ENCODE results near the gene AJAP1. TPM values are rescaled to one million over a fixed set of nuclear protein-coding genes. Genes with fewer than 3 reads are reported as not detected.

Gene AJAP1
- polyA plus RNA-seq, 3 donors, result 0.90 to 1.7 (median 1.2) TPM

DNA sequence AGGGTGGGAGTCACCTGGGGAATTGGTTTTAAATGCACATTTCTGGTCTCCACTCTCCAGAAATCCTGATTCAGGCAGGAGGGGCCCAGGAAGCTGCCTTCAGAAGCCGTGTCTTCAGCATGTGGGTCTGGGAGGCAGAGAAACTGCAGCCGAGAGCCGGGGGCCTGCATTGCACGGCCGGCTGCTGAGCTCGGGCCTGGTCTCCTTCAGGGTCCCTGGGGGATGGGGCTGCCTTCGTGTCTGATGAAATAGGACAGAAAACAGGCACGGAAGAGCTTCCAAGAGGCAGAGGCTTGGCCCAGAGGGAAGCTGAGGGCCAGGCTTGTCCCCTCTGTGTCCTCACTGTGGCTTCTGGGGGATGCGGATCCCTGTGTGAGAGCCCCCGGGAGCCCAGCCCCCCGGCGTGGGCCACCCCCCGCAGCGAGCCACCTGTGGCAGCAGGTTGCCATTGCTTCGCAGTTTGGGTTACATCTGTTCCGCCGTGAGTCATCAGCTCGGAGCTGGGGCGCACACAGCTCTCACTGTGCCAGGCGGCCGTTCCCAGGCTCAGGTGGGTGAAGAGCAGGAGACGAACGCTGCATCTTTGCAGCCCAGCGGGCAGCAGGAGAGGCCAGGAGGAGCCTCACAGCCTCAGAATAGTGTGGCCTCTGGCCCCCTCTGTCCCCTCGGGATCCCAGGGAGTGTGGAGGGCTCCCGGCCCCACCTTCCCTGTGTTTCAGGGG is 72.4 kb downstream of the AJAP1 start:
- no peak for DNase-seq (ENCODE audit: low read depth in 3 of 3, low spot score in 2 of 3)

DNA sequence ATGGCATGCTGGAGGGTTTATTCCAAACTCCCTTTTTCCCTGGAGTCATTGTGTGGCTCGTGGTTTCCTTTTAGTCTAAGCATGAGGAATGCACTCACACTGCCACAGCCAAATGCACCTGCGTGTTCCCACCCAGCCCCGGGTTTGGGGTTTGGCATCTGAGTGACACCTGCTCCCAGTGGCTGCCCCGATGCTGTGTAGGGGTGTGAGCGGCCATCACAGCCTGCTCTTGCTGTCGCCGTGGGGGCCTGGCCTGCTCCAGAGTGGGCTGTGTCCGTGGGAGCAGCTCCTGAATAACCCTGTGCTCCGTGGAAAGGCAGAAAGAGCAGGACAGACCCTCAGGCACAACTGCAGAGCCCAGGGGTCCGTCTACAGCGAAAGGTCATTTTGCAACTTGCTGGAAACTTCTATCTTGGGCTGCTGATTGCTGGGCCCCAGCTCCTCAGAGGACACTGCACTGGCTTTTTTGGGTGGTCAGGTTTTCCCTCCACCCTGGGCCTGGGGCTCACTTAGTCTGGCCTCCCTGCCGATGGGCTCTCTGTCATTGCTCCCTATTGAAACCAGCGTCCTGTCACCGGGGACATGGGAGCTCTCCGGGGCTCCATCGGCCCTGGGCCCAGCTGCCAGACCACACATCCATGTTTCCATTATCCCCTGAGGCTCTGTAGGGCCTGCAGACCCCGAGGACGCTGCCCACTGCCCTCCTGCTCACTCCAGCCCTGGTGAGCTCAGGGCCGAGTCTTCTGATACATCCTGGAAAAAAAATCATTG is 74.1 kb downstream of the AJAP1 start:
- no peak for DNase-seq (ENCODE audit: low read depth in 3 of 3, low spot score in 2 of 3)

DNA sequence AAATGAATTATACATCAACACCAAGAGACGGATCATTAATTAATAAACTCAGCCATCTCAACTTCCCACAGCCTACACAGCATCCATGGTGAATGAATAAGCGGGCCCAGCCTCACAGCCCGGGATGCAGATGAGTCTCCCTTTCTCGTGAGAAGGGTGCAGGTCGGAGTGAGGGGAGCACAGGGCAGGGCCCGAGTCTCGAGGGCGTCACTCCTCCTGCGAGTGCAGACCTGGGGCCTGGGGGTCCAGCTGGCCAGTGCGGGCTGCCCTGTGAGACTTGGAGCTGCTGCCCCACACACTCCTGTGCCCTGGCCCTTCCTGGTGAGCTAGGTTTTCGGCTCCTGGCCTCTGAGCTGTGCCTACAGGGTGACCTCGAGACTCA is 74.7 kb downstream of the AJAP1 start:
- no peak for DNase-seq (ENCODE audit: low read depth in 3 of 3, low spot score in 2 of 3)

DNA sequence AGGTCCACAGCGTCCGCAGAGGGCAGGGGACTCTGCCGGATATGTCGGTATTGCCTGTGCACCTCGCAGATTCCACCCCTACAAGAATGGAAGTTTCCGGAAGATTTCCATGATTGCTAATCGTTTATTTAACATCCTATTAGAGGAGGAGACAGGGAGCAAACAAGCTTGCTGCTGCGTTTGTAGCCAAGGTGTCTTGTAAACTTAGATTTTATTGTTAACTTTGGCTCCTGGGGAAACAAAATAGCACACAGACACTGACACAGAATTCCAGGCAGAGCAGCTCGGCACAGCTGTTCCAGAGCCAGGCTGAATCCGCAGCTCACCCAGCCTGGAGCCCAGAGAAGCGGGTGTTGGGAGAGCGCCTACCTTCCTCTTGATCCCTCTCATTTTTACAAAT is 75.7 kb downstream of the AJAP1 start:
- DNase-seq (ENCODE audit: low read depth in 3 of 3, low spot score in 2 of 3), result no peak

DNA sequence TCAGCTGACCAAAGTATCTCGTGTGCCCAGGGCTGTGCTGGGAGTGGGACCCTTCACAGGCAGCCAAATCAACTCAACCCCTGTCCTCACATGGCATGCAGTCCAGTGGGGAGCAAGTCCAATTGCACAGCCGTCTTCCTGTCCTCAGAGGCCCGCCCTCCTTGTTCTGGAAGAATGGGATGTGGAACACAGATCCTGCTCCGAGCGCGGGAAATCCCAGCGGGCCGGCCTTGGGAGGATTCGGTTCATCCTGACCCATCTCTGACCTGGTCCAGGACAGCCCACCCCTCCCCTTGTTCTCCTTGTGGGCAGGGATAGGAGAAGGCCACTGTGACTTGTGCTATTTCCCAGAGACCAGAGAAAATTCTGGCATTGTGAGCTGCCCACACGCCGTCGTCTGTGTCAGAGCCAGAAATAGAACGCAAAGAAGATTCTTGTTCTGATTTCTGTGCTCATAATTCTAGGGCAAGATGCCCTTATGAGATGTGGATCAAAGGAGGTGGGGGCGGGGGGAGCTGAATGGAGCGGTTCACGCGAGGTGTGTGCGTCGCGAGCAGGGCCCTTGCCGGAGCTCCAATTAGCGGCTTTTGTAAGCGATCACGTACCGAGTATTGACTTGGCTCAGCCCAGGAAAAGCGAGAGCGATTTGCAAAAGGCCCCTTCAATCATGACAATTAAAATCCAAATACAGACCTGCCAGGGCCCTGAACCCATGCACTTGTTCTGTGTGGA is 79.2 kb downstream of the AJAP1 start:
- DNase-seq (ENCODE audit: low read depth in 3 of 3, low spot score in 2 of 3), result no peak

DNA sequence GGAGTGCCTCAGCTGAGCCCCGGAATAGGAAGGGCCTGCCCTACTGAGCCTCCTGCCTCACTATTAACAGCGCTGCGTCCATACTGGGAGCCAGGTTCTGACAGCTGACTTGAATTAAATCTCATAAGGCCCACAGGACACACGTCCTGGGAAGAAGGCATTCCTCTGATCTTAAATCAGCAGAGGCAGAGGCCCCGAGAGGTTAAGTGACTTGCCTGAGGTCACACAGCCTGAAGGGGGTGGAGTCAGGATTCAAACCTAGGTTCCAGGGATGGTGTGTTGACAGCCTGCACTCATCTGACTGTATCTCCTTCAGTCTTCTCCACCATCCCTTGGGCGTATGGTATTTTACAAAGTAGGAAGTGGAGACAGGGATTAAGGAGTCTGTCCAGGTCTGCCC is 79.8 kb downstream of the AJAP1 start:
- DNase-seq (ENCODE audit: low read depth in 3 of 3, low spot score in 2 of 3), result no peak

DNA sequence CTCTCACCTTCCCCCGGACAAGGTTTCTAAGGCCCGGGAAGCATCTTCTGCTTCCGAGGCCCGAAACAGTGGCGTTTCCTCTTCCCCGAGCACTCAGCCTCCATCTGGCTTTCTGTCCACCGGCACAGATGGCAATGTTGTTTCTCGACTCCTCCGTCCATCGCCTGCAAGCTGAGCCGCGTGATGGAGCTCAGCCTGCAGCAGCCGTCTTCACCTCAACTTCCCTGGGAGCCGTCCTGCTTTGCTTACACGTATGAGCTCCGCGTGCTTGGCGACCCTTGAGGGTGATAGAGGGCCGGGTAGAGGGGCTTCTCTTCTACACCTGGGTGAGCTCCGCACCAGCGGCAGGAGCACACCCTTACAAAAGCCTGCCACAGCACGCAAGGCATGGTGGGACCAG is 80.4 kb downstream of the AJAP1 start:
- DNase-seq (ENCODE audit: low read depth in 3 of 3, low spot score in 2 of 3), result no peak

DNA sequence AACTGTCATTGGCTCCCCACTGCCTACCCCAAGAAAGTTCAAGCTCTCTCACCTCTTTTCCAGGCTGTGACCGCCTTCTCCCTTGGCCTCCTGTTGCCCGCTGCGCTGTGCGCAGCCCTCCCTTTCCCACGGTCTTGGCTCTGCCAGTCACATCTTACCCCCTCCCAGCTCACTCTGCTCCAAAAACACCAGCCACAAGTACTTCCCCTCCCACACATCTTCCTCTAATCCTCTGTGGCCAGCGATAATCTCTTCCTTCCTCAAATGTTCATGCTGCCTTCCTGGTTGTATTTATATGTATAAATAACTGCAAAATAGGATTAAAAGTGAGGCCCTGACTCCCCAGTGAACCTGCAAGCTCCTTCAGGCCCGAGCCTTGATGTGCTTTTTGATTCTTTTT is 81.8 kb downstream of the AJAP1 start:
- no peak for DNase-seq (ENCODE audit: low read depth in 3 of 3, low spot score in 2 of 3)

DNA sequence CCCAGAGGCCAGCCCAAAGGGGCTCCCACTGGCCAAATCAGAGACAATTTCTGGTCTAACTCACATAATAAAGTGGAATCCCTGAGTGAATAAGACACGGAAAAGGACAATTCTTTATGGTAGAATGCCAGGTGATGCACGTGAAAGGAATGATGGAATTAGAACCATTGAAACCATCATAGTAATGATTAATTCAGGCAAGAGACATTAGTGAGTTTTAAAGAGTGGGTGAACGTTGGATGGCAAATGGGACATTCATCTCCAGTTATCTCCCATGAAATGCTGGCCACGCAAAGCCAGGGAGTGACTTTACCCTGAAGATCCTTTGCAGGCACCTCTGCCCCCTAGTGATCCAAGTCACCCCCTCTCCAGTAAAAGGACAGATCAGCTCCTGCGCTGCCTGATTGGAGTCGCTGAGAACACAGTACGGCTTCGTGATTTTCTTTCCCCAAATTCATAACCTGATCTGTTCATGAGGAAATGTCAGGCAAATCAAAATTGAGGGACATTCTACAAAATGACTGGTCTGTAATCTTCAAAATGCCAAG is 87.5 kb downstream of the AJAP1 start:
- DNase-seq (ENCODE audit: low read depth in 3 of 3, low spot score in 2 of 3), result no peak

DNA sequence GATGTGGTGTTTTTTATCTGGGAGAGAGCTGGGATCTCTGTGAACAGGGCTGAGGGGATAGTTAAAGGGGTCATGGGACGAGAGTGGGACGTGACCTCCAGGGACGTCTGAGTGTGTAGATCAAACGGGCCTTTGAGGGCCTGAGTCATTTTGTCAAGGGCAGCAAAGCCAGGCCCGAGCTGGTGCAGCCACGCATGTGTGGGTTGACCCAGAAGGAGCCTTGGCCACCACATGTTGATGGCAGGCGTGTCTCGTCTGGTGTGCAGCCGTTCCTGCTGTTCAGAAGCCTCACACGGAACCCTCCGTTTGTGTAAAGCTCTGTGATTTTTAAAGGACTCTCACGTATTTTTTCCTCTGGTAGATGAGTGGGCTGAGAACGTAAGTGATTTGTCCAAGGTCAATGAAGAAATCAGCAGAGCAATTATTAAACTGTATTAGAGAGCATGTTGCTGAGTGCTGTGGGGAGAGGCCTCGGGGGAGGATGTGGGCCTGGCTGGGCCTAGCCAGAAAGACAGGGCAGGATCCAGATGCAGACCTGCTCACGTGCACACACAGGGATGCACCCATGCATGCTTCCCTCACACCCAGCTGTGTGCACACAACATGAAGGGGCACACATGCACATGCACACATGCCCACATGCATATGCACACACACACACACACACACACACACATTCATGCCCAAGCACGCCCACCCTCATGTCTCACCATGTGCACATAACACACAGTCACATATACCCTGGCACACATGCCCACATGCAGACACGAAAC is 89.8 kb downstream of the AJAP1 start:
- DNase-seq (ENCODE audit: low read depth in 3 of 3, low spot score in 2 of 3), result no peak

DNA sequence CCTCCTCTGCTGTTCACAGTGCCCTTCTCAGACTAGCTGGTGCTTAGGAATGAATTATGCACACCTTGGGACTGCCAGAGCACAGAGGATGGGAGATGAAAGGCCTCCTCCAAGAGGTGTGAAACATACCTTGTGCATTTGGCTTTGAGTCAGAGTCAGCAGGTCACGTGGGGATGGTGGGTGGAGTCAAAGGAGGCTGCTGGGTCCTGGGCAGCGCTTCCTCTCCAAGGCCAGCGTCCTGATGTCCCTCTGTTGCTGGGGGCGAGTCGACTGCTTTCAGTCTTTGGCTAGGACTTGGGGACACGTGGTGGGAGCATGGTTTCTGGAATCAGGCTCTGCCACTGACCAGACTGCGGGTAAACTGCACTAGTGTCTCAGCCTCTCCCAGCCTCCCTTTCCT is 91.2 kb downstream of the AJAP1 start:
- DNase-seq (ENCODE audit: low read depth in 3 of 3, low spot score in 2 of 3), result no peak

DNA sequence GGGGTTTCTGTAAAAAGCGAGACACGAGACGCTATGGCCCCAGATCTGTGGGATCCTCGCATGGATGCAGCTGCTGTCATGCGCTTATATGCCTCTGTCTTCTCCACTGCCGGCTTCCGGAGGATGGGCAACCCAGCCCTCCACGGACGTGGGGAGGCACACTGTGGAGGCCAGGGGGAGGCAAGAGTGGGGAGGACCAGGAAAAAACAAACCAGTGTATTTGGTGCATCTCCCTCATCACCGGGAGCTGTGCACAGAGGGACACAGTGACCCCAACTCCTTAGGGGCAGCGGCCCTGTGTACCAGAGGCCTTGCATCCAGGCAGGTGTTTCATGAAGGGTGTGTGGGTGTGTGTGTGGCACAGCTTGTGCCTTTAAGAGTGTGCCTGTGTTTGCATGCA is 95.0 kb downstream of the AJAP1 start:
- no peak for DNase-seq (ENCODE audit: low read depth in 3 of 3, low spot score in 2 of 3)

DNA sequence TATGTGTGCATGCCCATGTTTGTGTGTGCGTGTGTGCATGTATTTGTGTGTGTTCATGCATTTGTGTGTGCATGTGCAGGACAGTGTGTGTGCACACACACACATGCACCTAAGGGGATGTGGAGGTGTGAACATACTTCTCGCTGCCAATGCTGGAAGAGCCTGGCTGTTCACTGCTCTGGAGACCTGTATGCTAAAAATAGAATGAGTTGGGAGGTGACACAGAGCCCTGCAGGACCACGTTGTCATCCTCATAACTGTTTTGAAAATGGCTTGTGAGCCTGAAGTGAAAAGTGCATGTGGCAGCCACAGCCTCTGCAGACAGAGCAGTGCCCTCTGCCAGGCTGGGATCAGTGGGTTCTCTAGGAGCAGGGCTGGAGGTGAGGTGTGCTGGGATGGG is 95.8 kb downstream of the AJAP1 start:
- no peak for DNase-seq (ENCODE audit: low read depth in 3 of 3, low spot score in 2 of 3)

DNA sequence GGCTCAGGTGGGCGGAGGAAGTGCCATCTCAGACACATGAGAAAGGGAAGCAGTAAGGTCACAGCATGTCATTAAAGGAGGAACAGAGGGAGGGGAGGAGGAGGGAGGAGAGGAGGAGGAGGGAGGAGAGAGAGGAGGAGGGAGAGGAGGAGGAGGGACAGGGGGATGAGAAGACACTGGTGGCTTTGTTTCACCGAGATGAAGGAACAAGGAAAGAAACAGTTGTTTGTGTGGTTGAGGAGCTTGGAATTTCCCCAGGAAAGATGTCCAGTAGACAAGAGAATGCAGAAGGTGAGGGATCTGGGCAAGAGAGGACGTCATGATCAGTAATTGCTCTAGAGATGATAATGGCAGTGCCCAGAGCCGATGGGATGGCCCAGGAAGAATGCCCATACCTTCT is 97.7 kb downstream of the AJAP1 start:
- no peak for DNase-seq (ENCODE audit: low read depth in 3 of 3, low spot score in 2 of 3)

DNA sequence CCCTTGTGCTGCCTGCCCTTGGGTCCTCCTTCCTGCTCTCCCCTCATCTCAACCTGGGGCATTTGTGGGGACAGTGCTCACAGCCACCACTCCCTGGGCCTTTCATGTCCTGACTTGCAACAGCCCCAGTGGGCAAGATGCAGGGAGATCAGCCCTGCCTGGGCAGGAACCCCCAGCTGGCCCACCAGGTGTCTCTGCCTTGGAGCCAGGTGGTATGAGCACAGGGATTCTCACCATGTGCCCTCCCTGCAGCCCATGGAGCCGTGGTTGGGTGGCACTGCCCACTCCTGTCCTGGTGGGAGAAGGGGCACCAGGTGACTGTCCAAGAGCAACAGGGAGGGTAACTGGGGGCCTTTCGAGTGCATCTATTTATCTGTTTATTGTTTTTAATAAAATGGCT is 100.4 kb downstream of the AJAP1 start:
- DNase-seq (ENCODE audit: low read depth in 3 of 3, low spot score in 2 of 3), result no peak

DNA sequence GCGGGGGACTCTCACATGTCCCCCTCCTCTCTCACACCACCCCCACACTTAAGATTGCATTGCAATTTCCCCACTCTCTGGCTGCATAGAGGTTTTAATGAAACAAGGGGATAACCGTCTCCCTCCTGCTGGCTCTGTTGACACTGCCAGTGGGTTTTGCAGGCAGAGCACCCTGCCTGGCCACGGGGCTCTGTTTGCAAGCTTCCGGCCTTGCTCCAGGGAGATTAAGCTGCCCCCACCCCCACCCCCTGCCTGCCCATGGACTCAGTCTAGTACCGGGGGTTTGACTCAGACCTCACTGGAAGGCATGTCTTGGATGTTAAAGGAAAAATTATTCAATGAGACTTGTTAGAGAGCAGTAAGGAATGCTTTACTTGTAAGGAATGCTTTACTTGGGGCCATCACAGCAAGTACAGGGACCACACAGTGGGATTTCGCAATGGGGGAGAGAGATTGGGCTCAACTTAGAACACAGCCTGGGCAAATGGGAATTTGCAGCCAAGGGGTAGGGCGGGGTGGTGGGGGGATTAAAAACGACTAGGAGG is 101.0 kb downstream of the AJAP1 start:
- DNase-seq (ENCODE audit: low read depth in 3 of 3, low spot score in 2 of 3), result no peak

DNA sequence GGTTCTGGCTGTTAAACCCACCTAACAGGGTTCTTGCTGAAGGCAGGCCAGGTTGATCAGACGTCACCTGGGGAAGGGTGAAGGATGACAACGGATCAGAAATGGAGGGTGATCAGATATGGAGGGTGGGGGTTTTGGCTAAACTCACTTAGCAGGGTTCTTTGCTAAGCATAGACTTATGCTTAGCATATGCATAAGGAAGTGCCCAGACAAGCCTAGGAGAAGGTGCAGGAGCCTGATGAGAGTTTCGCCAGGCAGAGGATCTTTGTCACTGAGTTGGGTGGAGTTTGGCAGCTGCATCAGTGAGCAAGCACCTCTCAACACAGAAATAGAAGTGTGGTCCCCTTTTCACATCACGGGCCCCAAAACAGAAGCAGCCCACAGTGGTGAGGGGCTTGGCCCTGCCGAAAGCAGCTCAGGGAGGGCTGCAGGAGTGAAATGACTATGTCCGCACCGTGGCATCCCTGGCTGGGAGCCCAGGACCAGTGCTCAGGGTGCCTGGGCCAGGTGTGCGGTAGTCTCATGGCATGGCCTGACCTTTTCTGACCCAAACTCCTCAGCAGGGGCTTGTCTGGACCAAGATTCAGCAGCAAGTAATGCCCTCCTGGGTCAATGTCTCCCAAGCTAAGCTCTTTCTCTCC is 101.6 kb downstream of the AJAP1 start:
- no peak for DNase-seq (ENCODE audit: low read depth in 3 of 3, low spot score in 2 of 3)

DNA sequence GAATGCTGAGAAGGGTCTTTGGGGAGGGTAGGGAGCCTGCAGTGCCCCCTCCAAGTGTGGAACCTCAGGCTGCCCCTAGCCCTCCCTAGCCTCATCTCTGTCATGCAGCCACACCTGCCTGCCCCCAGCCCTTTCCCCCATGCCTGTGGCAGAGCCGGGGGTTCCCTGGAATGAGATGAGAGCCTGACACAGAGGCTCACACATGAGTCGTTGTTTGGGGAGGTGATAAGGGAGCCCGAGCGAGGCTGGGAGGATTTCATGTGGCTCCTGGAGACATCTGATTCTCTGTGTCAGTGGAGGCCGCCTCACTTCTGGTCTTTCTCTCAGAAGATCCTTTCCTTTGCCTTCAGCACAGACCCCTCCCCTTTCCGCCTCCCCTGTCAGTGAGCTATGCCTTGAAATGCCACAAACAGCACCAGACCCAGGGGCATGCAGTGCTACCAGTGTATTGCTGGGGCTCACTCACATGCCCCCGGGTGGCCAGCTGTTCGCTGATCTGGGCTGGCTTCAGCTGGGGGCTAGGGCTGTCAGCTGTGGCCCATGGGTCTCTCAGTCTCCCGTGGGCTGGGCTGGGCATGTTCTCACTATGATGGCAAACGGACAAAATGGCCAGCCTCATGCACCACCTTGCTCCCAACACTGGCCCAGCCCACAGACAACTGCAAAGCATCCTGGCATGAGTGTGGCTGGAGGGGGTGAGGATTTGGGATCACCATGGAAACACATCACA is 102.6 kb downstream of the AJAP1 start:
- DNase-seq (ENCODE audit: low read depth in 3 of 3, low spot score in 2 of 3), result no peak

DNA sequence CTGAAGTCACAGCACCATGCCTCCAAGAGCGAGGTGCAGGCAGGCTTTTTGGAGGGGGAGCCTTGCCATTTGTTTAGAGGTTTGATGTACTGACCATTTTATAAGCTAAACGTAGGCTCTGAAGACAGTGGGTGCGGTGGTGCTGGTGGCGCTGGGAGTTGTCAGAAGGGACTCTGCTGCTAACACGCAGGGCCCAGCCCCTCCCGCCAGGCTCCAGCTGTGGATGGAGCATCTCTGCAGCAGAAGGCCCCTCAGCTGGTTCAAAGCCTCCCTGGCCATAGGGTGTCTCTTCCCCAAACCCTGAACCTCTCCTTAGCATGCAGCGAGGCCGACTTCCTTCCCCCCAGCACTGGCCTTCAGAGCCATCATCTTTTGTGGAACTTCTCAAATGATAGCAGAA is 105.3 kb downstream of the AJAP1 start:
- no peak for DNase-seq (ENCODE audit: low read depth in 3 of 3, low spot score in 2 of 3)
